SK-N-SH (cell line): ENCODE results near the gene NTNG1.

Experiments
- CTCF ChIP-seq: fragments of 200-600 bp; sonication (generic); IDR thresholded peaks from 2 replicates; pipeline ENCODE4 v1.6.1; 2017; ENCODE audit warnings: antibody characterized with exemption, mild to moderate bottlenecking, moderate library complexity
- EP300 ChIP-seq, 2 experiments: IDR thresholded peaks; 2 replicates each; pipeline versions ENCODE4 v1.4.0 to v1.6.1; 2012; ENCODE audit warnings: borderline replicate concordance in 1 of 2, low read depth in 1 of 2, low read length in 1 of 2
- EZH2phosphoT487 ChIP-seq: fragments of 200-600 bp; sonication (generic); IDR thresholded peaks from 2 replicates; pipeline ENCODE4 v1.6.1; 2017; ENCODE audit warnings: low read depth, mixed run types, mild to moderate bottlenecking, antibody characterized with exemption, moderate library complexity, borderline replicate concordance
- FOXM1 ChIP-seq: IDR thresholded peaks from 2 replicates; pipeline ENCODE4 v1.4.0; 2012; ENCODE audit warnings: low read depth, mild to moderate bottlenecking
- JUND ChIP-seq: IDR thresholded peaks from 2 replicates; pipeline ENCODE4 v1.4.0; 2012
- MAX ChIP-seq: IDR thresholded peaks from 2 replicates; pipeline ENCODE4 v1.4.0; 2012; ENCODE audit warnings: low read depth
- PBX3 ChIP-seq: IDR thresholded peaks from 2 replicates; pipeline ENCODE4; 2012
- POLR2AphosphoS5 ChIP-seq: IDR thresholded peaks from 2 replicates; pipeline ENCODE4 v1.6.1; 2012; ENCODE audit warnings: low read depth, low read length
- REST ChIP-seq: IDR thresholded peaks from 2 replicates; pipeline ENCODE4 v1.6.1; 2012; ENCODE audit warnings: mild to moderate bottlenecking, low read depth, low read length, moderate library complexity
- SMC3 ChIP-seq: IDR thresholded peaks from 2 replicates; pipeline ENCODE4 v1.6.1; 2012; ENCODE audit warnings: low read depth, low read length, improper control_type of control experiment
- USF1 ChIP-seq: IDR thresholded peaks from 2 replicates; pipeline ENCODE4 v1.4.0; 2012; ENCODE audit warnings: low read depth, borderline replicate concordance
- YY1 ChIP-seq: IDR thresholded peaks from 2 replicates; pipeline ENCODE4 v1.4.0; 2012; ENCODE audit warnings: low read depth, mild to moderate bottlenecking

- TF ChIP-seq YY1 (no peak), CTCF (no peak), JUND (no peak), USF1 (no peak), FOXM1 (no peak), EZH2phosphoT487 (no peak), SMC3 (no peak), REST (no peak), MAX (no peak), EP300 (IDR thresholded peaks at IDR 0.05; ENCODE audit: borderline replicate concordance in 1 of 2, low read depth in 1 of 2, low read length in 1 of 2) (no peak), POLR2AphosphoS5 (no peak), PBX3 (no peak)
These were observed 319.2 kb downstream of the NTNG1 start for GRCh38 chr1:107460035-107460434.
